ENCODE measurements around the gene RGS16.

The RGS16 gene

DNA sequence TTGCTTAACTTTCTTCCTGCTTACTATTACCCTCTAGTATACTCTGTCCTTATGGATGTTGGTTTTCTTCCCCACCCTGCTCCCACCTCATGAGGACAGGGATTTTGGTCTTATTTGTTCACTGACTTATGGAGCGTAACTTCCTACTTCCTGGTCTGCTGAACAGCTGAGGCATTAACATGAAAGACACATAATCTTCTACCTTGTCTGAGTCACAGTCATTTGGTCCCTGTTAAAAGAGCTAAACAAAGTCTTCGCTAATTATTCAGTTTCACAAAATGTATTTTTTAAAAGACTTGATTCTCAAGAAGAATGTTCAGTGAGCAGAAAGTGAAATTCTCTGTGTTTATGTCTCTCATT is 33.6 kb downstream of the RGS16 start:
- peaks cover 0 to 2% (median 0%) of the 10 kb centered on the region in 5 experiments for H3K27me3 ChIP-seq (replicated peaks in 2 of 5; ENCODE audit: control insufficient read depth in 4 of 5, insufficient read depth in 5 of 5, low read length in 4 of 5)
- no peaks in the 10 kb centered on the region for H3K9me3 ChIP-seq (ENCODE audit: control extremely low read depth in 1 of 5, control insufficient read depth in 4 of 5, insufficient read depth in 2 of 5, low read depth in 1 of 5, low read length in 4 of 5)
- H3K4me1 ChIP-seq (ENCODE audit: control extremely low read depth in 1 of 4, control insufficient read depth in 4 of 4, insufficient read depth in 4 of 4, low read length in 3 of 4) = no peaks in the 10 kb centered on the region
- peaks cover 9 to 20% (median 13%) of the 10 kb centered on the region in 4 experiments for H3K36me3 ChIP-seq (ENCODE audit: control insufficient read depth in 4 of 4, insufficient read depth in 4 of 4, low read length in 3 of 4)
- no peak overlapping the region for H3K4me3 ChIP-seq (ENCODE audit: control insufficient read depth in 1 of 7, extremely low read depth in 1 of 7, insufficient read depth in 4 of 7, low read depth in 2 of 7, low read length in 6 of 7)
- ChIA-PET POLR2A (no interaction called here), CTCF (interaction anchor here (0.8 kb wide), 1 partner anchor 11 kb away, joined by 3 read pairs; no protein-coding TSS in a partner anchor)
- no CpG with 5 or more reads among the region's 2 CpGs for WGBS (ENCODE audit: insufficient coverage)
- no peak for DNase-seq
- H3K27ac ChIP-seq (ENCODE audit: insufficient read depth in 1 of 2, low read depth in 1 of 2, low read length in 2 of 2, poor library complexity in 1 of 2, severe bottlenecking in 2 of 2) = no peak overlapping the region

DNA sequence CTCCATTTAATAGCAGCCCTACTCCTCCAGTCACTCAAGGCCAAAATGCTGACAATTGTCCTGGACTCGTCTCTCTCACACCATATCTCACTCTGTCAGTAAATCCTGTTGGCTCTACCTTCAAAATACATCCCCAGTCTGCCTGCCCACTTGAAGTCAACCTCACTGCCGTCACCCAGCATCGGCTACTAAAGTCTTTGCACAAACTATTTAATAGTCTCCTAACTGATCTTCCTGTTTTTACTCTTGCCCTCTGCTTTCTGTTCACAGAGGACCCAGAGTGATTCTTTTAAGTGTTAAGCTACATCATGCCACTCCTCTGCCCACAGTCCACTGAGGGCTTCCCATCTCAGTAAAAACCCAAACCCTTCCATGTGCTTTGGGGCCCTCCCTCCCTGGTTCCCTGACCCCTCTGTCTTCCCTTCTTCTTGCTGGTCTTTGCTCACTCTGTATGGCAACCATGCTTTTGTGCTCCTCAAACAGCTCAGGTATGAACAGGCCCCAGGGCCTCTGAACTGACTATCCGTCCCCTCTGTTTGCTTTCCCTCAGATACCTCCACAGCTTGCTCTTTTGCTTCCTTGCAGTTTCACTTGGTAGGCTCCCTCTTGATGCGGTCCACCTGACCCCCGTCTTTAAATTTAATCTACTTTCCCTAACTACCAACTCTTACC is 34.1 kb downstream of the RGS16 start:
- H3K27ac ChIP-seq (ENCODE audit: insufficient read depth in 1 of 2, low read depth in 1 of 2, low read length in 2 of 2, poor library complexity in 1 of 2, severe bottlenecking in 2 of 2) = no peak overlapping the region
- WGBS (ENCODE audit: insufficient coverage) = 90% methylated on average over 4 of the region's 6 CpGs
- peaks cover 0 to 2% (median 0%) of the 10 kb centered on the region in 5 experiments for H3K27me3 ChIP-seq (replicated peaks in 2 of 5; ENCODE audit: control insufficient read depth in 4 of 5, insufficient read depth in 5 of 5, low read length in 4 of 5)
- H3K4me3 ChIP-seq (ENCODE audit: control insufficient read depth in 1 of 7, extremely low read depth in 1 of 7, insufficient read depth in 4 of 7, low read depth in 2 of 7, low read length in 6 of 7) = no peak overlapping the region
- H3K9me3 ChIP-seq (ENCODE audit: control extremely low read depth in 1 of 5, control insufficient read depth in 4 of 5, insufficient read depth in 2 of 5, low read depth in 1 of 5, low read length in 4 of 5) = no peaks in the 10 kb centered on the region
- H3K4me1 ChIP-seq (ENCODE audit: control extremely low read depth in 1 of 4, control insufficient read depth in 4 of 4, insufficient read depth in 4 of 4, low read length in 3 of 4) = no peaks in the 10 kb centered on the region
- H3K36me3 ChIP-seq (ENCODE audit: control insufficient read depth in 4 of 4, insufficient read depth in 4 of 4, low read length in 3 of 4) = peaks cover 8 to 15% (median 10%) of the 10 kb centered on the region in 4 experiments
- CTCF ChIA-PET = interaction anchor here (0.8 kb wide), 1 partner anchor 11 kb away, joined by 3 read pairs; no protein-coding TSS in a partner anchor
- no peak for DNase-seq
- POLR2A ChIA-PET = interaction anchor here (0.7 kb wide), 1 partner anchor 8 kb away, joined by 3 read pairs; no protein-coding TSS in a partner anchor

DNA sequence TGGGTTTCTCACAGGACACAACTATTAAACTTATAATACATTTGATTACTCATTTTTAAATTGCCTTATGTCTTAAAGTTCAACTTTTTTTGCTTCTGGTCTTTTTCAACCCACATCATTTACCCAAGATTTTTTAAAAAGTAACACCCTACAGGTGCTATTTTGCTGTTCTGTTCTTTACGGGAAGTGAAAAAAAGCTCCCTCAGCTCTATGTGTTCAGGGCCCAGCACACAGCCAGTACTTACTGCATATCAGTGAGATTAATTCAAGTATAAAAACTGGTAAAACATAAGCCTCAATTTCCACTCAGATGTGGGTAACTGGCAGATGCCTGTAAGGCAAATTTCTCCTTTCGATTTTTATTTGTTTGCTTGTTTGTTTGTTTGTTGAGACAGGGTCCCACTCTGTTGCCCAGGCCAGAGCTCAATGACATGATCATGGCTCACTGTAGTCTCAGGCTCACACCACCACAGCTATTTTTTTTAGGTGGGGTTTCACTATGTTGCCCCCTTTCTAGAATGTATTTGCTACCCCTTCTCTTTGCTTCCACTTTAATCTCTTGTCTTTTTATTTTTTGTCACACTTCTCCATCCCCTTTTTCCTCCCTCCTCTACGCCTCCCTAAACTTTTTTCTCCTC is 35.4 kb downstream of the RGS16 start:
- H3K27me3 ChIP-seq (replicated peaks in 2 of 5; ENCODE audit: control insufficient read depth in 4 of 5, insufficient read depth in 5 of 5, low read length in 4 of 5) = peaks cover 0 to 2% (median 0%) of the 10 kb centered on the region in 5 experiments
- no peaks in the 10 kb centered on the region for H3K9me3 ChIP-seq (ENCODE audit: control extremely low read depth in 1 of 5, control insufficient read depth in 4 of 5, insufficient read depth in 2 of 5, low read depth in 1 of 5, low read length in 4 of 5)
- peaks cover 0 to 3% (median 0%) of the 10 kb centered on the region in 4 experiments for H3K36me3 ChIP-seq (ENCODE audit: control insufficient read depth in 4 of 4, insufficient read depth in 4 of 4, low read length in 3 of 4)
- POLR2A ChIA-PET = no interaction called here
- no peak overlapping the region for H3K4me3 ChIP-seq (ENCODE audit: control insufficient read depth in 1 of 7, extremely low read depth in 1 of 7, insufficient read depth in 4 of 7, low read depth in 2 of 7, low read length in 6 of 7)
- WGBS (ENCODE audit: insufficient coverage) = 39% methylated on average over 1 of the region's 3 CpGs
- CTCF ChIA-PET = no interaction called here
- no peaks in the 10 kb centered on the region for H3K4me1 ChIP-seq (ENCODE audit: control extremely low read depth in 1 of 4, control insufficient read depth in 4 of 4, insufficient read depth in 4 of 4, low read length in 3 of 4)
- H3K27ac ChIP-seq (ENCODE audit: insufficient read depth in 1 of 2, low read depth in 1 of 2, low read length in 2 of 2, poor library complexity in 1 of 2, severe bottlenecking in 2 of 2) = no peak overlapping the region
- no peak for DNase-seq

DNA sequence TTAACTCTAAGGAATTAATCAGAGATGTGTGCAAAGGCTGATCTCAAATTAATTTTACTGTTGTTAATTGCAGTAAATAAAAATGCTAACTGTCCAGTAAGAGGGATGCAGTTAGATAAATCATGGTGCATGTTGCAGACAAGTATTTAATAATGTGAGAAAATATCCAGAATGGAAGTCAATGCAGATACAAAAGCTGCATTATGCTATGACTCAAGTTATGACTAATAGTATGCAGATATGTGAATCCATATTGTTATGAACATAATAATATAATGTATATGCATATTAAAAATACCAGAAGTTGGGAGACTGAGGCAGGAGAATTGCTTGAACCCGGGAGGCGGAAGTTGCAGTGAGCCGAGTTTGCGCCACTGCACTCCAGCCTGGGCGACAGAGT is 36.6 kb downstream of the RGS16 start:
- DNase-seq = no peak
- Histone ChIP-seq H3K27ac (ENCODE audit: insufficient read depth in 1 of 2, low read depth in 1 of 2, low read length in 2 of 2, poor library complexity in 1 of 2, severe bottlenecking in 2 of 2) (no peak overlapping the region), H3K4me1 (ENCODE audit: control extremely low read depth in 1 of 4, control insufficient read depth in 4 of 4, insufficient read depth in 4 of 4, low read length in 3 of 4) (no peaks in the 10 kb centered on the region), H3K27me3 (replicated peaks in 2 of 5; ENCODE audit: control insufficient read depth in 4 of 5, insufficient read depth in 5 of 5, low read length in 4 of 5) (peaks cover 0 to 2% (median 0%) of the 10 kb centered on the region in 5 experiments), H3K36me3 (ENCODE audit: control insufficient read depth in 4 of 4, insufficient read depth in 4 of 4, low read length in 3 of 4) (peaks cover 0 to under 1% (median 0%) of the 10 kb centered on the region in 4 experiments), H3K9me3 (ENCODE audit: control extremely low read depth in 1 of 5, control insufficient read depth in 4 of 5, insufficient read depth in 2 of 5, low read depth in 1 of 5, low read length in 4 of 5) (no peaks in the 10 kb centered on the region), H3K4me3 (ENCODE audit: control insufficient read depth in 1 of 7, extremely low read depth in 1 of 7, insufficient read depth in 4 of 7, low read depth in 2 of 7, low read length in 6 of 7) (no peak overlapping the region)
- ChIA-PET POLR2A (no interaction called here), CTCF (no interaction called here)
- no CpG with 5 or more reads among the region's 5 CpGs for WGBS (ENCODE audit: insufficient coverage)

DNA sequence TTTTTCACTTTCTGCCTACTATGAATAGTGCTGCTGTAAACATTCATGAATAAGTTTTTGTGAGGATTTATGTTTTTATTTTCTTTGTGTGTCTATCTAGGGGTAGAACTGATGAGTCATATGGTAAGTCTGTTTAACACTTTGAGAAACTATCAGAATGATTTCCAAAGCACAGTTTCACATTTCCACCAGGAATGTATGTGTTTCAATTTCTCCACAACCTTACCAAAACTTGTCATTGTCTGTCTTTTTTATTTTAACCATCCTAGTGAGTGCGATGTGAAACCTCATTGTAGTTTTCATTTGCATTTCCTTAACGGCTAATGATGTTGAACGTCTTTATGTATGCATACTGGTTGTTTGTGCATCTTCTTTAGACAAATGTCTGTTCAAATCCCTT is 38.7 kb downstream of the RGS16 start:
- Histone ChIP-seq H3K36me3 (ENCODE audit: control insufficient read depth in 4 of 4, insufficient read depth in 4 of 4, low read length in 3 of 4) (no peaks in the 10 kb centered on the region), H3K9me3 (ENCODE audit: control extremely low read depth in 1 of 5, control insufficient read depth in 4 of 5, insufficient read depth in 2 of 5, low read depth in 1 of 5, low read length in 4 of 5) (no peaks in the 10 kb centered on the region), H3K4me3 (ENCODE audit: control insufficient read depth in 1 of 7, extremely low read depth in 1 of 7, insufficient read depth in 4 of 7, low read depth in 2 of 7, low read length in 6 of 7) (no peak overlapping the region), H3K4me1 (ENCODE audit: control extremely low read depth in 1 of 4, control insufficient read depth in 4 of 4, insufficient read depth in 4 of 4, low read length in 3 of 4) (no peaks in the 10 kb centered on the region), H3K27me3 (replicated peaks in 2 of 5; ENCODE audit: control insufficient read depth in 4 of 5, insufficient read depth in 5 of 5, low read length in 4 of 5) (peaks cover 0 to 3% (median 0%) of the 10 kb centered on the region in 5 experiments), H3K27ac (ENCODE audit: insufficient read depth in 1 of 2, low read depth in 1 of 2, low read length in 2 of 2, poor library complexity in 1 of 2, severe bottlenecking in 2 of 2) (no peak overlapping the region)
- no CpG with 5 or more reads among the region's 3 CpGs for WGBS (ENCODE audit: insufficient coverage)
- ChIA-PET CTCF (no interaction called here), POLR2A (no interaction called here)
- no peak for DNase-seq

- Histone ChIP-seq H3K9me3 (ENCODE audit: control extremely low read depth in 1 of 5, control insufficient read depth in 4 of 5, insufficient read depth in 2 of 5, low read depth in 1 of 5, low read length in 4 of 5) (no peaks in the 10 kb centered on the region), H3K27me3 (replicated peaks in 2 of 5; ENCODE audit: control insufficient read depth in 4 of 5, insufficient read depth in 5 of 5, low read length in 4 of 5) (peaks cover 0 to 5% (median 0%) of the 10 kb centered on the region in 5 experiments), H3K4me1 (ENCODE audit: control extremely low read depth in 1 of 4, control insufficient read depth in 4 of 4, insufficient read depth in 4 of 4, low read length in 3 of 4) (no peaks in the 10 kb centered on the region), H3K4me3 (ENCODE audit: control insufficient read depth in 1 of 7, extremely low read depth in 1 of 7, insufficient read depth in 4 of 7, low read depth in 2 of 7, low read length in 6 of 7) (no peak overlapping the region), H3K27ac (ENCODE audit: insufficient read depth in 1 of 2, low read depth in 1 of 2, low read length in 2 of 2, poor library complexity in 1 of 2, severe bottlenecking in 2 of 2) (no peak overlapping the region), H3K36me3 (ENCODE audit: control insufficient read depth in 4 of 4, insufficient read depth in 4 of 4, low read length in 3 of 4) (no peaks in the 10 kb centered on the region)
- no peak for DNase-seq
- 100% methylated on average over 2 of the region's 2 CpGs for WGBS (ENCODE audit: insufficient coverage)
- POLR2A ChIA-PET = no interaction called here
- CTCF ChIA-PET = no interaction called here
These were observed 39.7 kb downstream of the RGS16 start for GRCh38 chr1:182564406-182565004.

DNA sequence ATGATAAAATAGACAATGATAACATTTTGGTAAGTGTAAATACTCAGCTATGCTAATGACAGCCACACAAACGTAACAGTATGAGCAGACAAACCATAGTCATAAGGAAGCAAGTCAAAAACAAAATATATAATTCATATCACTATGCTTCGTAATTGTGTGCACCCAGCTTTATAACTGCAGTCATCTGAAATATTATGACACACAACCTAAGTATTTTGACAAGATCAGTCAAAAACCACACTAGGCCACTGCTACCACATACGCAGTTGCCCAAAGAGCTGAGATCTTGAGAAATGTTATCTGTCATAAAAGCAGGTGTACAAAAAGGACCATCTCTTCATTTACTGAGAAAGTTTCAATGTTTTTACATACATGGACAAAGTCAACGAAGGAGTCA is 41.1 kb downstream of the RGS16 start:
- DNase-seq = no peak
- Histone ChIP-seq H3K4me3 (ENCODE audit: control insufficient read depth in 1 of 7, extremely low read depth in 1 of 7, insufficient read depth in 4 of 7, low read depth in 2 of 7, low read length in 6 of 7) (no peak overlapping the region), H3K36me3 (ENCODE audit: control insufficient read depth in 4 of 4, insufficient read depth in 4 of 4, low read length in 3 of 4) (no peaks in the 10 kb centered on the region), H3K4me1 (ENCODE audit: control extremely low read depth in 1 of 4, control insufficient read depth in 4 of 4, insufficient read depth in 4 of 4, low read length in 3 of 4) (no peaks in the 10 kb centered on the region), H3K27me3 (replicated peaks in 2 of 5; ENCODE audit: control insufficient read depth in 4 of 5, insufficient read depth in 5 of 5, low read length in 4 of 5) (peaks cover 0 to 5% (median 0%) of the 10 kb centered on the region in 5 experiments), H3K9me3 (ENCODE audit: control extremely low read depth in 1 of 5, control insufficient read depth in 4 of 5, insufficient read depth in 2 of 5, low read depth in 1 of 5, low read length in 4 of 5) (no peaks in the 10 kb centered on the region), H3K27ac (ENCODE audit: insufficient read depth in 1 of 2, low read depth in 1 of 2, low read length in 2 of 2, poor library complexity in 1 of 2, severe bottlenecking in 2 of 2) (no peak overlapping the region)
- WGBS (ENCODE audit: insufficient coverage) = 80% methylated on average over 1 of the region's 4 CpGs
- ChIA-PET POLR2A (no interaction called here), CTCF (no interaction called here)

All from common myeloid progenitor, CD34-positive (primary cell).